Inflammatory macrophage treated with lipopolysaccharide for 4 hours (primary cell): ENCODE measurements around the gene PIEZO2.
A peak's percentile ranks its signal among the peaks of the same experiment; 100 is the strongest.
"Not testable (repeated sequence)": the region's sequence is repeated elsewhere in the genome, so short reads cannot be mapped to it uniquely, and the experiment has no call there.

ENCODE experiments used
- DNase-seq: peaks from one replicate; pipeline ENCODE4 v3.0.0-alpha.2; 2020

PIEZO2 gene

DNA sequence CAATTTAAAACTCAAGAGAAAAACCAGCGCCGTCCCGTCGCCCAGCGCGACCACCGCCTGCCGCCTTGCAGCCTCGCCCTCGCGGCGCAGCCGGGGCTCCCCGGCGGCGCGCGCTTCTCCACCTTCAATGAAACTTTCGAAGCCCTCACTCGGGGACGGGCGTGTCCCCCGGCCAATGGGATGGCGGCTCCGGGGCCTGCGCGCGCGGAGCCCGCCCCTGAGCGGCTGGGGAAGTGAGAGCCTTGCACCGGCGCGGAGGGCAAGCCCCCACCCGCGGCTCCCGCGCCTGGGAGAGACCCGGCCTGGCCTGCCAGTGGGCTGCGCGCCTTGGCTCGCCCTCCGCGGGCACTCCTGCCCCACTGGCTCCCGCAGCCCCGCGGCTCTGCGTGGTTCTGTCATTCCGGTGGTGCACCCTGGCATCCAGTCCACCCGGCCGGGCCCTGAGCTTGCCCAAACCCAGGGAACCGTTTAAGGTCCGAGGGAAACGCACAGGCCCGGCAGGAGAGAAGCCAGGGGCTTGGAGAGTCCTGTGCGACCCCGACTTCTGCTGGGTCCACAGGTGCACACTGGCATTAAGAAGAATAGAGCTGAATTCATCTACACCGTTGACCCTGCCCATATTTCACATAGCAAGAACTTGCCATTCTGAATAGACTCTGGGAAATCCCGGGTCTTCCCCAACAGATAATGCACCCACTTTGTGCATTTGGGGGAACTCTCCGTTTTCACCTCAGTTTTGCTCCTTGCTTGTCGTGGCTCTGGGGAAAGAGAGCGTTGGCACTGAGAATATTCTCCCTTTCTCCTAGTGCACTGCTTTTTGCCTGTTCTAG is at the start of gene PIEZO2:
Gene PIEZO2 (minus strand): TSS at position 129 of the 830 bp plus-strand sequence. CDS start 981 bp downstream, outside the sequence.
- DNase-seq = peak; percentile 39

DNA sequence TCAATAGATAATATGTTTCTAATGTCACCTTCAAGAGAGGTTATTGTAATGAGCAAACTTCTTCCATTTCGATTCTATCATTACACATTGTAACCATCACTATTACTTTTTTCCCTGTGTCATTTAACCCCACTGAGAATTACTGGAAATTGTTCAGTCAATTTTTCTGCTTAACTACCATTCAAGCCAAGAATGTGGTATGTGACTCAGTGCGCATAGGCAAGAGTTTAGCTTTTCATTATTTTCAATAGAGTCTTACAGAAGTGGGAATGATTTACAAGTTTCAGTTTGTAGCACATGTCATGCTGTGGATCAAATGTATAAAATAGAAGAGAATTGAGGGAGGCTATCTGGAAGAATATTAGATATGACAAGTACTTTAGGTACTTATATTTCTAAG is 34.3 kb upstream of the PIEZO2 start:
- DNase-seq = no peak

DNA sequence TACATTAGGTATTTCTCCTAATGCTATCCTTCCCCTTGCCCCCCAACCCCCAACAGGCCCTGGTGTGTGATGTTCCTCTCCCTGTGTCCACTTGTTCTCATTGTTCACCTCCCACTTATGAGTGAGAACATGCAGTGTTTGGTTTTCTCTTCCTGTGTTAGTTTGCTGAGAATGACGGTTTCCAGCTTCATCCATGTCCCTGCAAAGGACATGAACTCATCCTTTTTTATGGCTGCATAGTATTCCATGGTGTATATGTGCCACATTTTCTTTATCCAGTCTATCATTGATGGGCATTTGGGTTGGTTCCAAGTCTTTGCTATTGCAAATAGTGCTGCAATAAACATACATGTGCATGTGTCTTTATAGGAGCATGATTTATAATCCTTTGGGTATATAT is 32.3 kb upstream of the PIEZO2 start:
- DNase-seq = not testable (repeated sequence)

DNA sequence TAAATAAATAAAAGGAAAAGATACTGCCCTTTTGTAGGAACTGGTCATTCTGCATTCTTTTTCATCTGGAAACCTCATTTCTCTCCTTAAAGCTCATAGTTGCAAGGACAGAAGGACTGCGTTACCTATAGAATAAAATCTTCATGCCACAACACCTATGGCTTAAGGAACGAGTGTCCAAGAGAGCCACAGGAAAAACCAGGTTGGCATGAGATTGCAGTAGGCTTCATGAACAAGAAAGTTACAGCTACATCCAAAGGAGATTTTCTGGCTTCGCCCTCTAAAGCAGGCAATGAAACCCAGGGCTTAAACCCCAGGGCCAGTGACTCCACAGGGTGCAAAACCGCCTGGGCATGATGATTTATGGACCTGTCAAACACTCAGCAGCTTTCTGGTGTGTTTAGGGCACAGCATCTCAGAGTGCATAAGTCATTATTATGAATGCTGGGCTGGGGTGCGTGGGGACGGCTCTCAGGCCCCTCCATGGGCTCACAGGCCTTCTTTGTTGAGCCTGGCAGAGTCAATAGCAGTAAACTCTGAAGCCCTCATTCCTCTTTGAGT is 30.7 kb upstream of the PIEZO2 start:
- no peak for DNase-seq

DNA sequence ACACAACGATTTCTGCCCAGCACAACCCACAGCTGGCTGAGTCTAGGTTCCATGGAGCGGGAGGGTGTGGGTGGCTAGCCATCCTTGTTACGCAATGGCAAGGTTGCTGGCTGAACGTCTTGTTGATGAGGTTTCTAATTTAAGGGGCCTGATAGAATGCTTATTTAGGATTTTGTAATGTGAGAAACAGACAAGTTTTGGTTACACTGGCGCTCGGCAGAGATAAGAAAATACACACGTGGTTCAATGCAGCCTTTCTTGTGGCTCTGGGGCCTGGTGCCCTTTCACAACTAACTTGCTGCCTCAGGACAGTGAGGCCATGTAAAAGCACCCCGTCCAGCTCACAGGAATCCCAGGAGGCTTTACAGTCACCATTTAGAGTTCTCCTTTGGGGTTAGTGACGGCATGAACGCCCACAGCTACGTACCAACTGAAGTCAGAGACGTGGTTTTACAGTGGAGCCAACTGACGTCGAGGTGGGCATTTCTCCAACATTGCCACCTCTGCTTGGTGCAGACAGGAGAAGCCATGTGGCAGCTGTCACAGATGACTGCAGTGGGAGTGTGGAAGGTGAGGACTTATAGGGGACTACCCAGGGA is 29.7 kb upstream of the PIEZO2 start:
- peak; percentile 7 for DNase-seq

DNA sequence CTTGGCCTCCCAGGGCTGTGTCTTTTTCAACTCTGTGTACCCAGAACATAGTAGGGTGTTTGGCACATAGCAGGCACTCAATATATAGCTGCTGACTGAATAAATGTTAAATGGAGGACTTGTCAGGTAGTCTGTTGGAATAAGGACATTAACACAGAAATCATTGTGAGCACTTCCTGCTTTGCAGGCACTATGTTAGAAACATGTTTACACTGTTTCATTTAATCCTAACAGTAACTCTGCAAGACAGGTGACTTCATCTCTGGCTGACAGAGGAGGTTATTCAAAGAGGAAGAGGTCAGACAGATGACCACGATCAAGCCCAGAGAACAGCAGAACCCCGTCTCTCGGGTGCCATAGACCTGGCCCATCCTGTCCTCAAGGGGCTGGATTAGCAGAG is 28.0 kb upstream of the PIEZO2 start:
- DNase-seq = no peak

DNA sequence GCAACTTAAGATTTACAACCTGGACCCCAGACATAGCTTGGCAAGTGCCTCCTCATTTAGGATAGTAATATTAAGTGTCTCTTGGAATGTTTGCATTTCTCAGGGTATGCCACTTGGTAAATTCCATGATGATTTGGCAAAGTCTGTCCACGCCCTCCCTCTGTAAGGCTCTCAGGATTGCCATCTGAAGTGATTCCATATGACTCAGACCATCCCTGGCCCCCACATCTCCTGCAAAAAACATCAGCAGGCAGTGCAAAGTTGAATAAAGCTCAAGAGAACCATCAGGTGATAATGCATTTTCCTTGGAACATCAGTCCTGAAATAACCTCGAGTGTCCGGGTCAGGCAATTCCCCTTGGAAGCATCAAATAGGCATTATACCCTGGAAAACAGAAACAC is 27.1 kb upstream of the PIEZO2 start:
- no peak for DNase-seq

DNA sequence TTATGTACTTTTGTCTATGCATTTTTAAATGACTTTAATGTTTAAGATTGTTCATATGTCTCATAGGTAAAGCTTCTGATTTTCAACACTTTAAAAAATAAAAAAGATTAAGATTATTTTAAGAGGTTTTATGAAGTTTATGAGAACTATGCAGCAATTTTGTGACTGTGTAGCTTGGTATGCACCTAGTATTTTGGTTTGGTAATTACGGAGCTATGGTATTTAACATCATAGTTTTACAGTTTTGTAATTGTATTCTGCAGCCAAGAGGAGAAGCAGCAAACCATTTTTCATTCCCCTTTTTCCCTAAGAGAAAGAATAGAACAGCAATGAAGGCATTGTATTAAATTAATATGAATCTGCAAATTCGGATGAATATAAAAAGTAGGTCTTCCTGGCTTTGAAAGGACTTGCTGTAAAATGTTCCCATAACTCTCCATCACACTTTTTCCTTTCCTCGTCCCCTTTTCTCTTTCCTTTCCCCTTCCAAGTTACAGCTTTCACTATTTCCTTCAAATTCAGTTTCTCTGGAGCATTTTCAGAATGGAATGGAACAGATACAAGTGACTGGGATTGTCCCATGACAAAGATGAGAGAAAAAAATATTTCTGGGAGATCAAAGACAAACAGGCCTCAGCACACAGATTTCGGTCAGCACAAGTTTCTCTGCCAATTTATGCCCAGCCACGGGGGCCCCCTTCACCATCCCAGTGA is 26.1 kb upstream of the PIEZO2 start:
- no peak for DNase-seq

DNA sequence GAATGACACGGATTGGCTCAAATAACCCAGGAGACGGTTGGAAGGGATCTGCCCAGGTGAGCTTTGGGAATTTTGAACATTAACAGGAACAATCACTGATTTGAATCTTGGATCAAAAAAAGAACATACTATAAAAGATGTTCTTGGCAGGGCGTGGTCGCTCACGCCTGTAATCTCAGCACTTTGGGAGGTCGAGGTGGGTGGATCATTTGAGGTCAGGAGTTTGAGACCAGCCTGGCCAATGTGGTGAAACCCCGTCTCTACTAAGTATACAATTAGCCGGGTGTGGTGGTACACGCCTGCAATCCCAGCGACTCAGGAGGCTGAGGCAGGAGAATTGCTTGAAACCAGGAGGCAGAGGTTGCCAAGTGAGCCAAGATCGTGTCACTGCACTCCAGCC is 24.8 kb upstream of the PIEZO2 start:
- DNase-seq = not testable (repeated sequence)

DNA sequence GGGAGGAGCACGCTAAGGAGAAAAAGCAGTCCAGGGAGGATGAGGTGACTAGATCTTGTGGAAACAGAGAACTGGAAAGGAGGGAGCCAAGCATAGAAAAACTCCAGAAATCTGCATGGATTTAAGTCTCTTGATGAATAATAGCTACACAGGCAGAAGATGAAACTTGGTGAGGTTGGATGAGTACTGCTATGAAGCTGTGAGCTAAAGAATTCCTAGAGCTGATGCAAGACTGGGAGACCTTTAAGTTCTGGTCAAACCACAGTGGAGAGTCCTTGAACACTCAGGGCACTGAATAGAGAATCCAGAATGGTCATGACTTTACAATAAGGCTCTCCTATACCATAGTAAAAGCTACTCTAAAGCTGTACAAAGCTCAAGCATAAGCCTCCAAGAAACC is 18.4 kb upstream of the PIEZO2 start:
- DNase-seq = no peak

DNA sequence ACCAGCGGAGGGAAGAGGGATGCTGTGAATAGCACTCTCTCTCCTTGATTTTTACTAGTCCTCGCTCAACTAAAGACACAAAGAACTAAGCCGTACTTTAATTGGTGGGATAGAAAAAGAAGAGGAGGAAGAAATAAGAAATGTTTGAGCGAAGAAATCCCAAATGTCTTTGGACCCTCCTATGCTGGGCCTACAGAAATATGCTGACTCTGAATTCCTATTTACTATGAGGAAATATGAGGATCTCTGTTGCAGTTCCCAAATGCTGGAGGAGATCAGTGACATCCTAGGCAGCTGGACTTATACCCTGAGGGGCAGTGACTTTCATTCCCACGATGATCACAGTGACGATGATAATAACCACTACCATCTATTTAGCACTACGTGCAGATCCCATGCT is 16.6 kb upstream of the PIEZO2 start:
- DNase-seq = no peak

DNA sequence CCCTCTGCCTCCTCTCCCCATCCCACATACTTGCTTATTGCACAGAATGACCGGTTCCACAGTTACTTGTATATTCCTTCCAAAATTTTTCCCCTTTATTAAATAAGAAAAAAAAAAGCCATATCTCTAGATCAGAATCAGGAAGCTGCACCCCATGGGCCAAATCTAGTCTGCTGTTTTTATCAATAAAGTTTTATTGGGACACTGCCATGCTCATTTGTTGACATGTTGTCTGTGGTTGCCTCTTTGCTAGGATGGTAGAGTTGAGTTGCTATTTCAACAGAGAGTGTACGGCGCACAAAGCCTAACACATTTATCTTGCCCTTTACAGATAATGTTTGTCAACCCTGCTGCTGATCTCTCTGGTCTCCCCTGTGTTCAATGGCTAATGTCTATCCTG is 15.8 kb upstream of the PIEZO2 start:
- no peak for DNase-seq

DNA sequence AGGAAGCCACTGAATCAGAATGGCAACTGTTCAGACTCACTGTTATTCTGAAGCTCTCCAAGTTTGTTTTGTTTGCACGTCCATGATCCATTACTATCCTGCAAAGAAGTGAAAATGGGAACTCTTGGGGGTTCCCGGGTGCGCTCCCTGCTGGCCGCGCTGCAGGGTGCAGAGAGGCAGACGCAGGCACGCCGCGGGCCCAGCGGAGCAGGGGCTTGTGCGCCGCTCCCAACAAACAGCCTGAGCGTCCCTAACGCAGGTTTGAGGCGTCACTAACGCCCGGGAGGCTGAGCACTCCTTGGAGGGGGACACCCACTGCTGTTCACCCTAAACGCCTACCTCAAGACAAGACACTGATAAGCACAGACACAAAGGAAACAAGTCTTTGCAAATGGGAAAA is 14.3 kb upstream of the PIEZO2 start:
- DNase-seq = peak; percentile 21

DNA sequence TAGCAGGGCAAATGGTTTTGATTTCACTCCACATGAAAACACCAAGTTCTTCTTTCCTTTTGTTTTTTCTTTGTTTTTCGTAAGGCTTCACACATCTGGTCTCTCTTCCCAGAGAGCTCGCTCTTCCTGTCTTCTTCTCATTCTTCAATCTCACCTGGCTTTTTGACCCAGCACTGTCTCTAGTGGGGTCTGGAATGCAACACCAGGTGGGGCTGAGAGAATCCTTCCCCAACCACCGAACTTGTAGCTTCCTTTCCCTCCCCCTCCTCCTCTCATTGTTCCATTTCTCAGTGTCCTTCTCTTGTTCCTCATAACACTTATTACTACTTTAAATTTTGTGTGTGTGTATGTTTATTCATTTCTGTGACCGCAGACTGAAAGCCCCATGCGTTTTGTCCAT is 13.5 kb upstream of the PIEZO2 start:
- DNase-seq = no peak

DNA sequence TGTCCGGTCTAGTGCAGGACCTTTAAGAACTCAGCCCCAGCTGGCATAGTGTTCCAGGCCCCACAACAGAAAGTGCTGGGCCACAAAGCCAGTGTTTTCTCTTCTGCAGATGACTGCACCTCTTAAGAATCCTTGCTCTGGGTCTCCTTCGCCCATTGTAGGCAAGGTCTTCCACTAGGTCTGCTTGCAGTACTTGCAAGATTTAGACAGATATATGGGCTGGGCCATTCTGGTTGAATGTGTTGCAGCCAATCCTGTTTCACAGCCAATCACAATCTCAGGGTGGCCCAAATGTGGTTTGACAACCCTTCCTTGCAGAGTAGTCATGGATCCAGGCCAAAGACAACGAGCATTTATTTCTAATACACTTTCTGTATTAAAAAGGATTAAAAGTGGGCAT is 13.1 kb upstream of the PIEZO2 start:
- DNase-seq = no peak

DNA sequence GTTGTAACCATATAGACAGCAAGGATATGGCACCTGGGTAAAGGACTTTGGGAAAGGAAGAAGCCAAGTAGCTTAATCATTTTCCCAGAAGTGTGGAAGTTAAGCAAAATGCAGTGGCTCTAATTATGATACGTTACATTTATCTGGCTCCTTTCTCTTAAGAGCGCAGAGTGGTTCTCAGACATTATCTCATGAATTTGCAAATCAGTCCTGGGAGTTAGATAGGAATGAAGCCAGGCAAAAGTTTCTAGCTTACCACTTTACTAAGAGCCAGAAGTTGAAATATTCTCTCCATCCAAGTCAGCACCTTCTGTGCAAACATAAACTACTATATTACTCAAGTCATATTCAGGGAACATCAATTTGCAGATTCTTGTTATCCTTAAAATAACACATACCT is 10.9 kb upstream of the PIEZO2 start:
- no peak for DNase-seq

DNA sequence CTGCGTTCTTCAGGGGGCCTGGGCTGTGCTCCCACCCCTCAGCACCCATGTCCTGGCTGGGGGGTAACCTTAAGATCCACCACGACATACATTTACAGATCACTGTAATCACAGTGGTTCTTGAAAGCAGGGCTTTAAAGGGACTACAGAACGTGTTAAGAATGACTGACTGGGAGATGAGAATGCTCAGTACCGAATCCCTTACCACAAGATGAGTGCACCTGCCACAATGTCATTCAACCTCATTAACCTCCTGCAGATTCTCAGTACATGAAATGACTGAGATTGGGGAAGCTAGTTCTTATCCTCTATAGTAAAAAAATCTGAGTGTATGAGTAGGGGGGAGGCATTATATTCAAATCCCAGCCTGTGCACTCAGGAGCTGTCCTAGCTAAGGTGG is 10.5 kb upstream of the PIEZO2 start:
- no peak for DNase-seq

DNA sequence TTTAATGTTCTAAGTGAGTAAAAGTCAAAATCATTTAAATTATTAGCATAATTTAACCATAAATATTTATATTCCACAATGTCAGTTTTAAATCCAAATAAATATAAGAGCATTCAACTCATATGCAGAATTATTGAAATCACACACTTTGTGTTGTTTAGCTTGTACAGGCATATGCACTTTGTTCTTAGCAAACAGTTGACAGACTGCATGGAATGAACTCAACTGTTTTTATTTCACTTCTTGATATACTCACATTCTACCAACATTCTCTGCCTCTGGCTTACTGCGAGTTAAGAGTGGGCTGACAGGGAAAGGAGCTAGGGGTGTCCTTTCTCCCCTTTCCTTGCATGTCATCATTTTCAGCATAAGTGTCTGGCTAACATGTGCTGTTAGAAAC is 7.6 kb upstream of the PIEZO2 start:
- no peak for DNase-seq

DNA sequence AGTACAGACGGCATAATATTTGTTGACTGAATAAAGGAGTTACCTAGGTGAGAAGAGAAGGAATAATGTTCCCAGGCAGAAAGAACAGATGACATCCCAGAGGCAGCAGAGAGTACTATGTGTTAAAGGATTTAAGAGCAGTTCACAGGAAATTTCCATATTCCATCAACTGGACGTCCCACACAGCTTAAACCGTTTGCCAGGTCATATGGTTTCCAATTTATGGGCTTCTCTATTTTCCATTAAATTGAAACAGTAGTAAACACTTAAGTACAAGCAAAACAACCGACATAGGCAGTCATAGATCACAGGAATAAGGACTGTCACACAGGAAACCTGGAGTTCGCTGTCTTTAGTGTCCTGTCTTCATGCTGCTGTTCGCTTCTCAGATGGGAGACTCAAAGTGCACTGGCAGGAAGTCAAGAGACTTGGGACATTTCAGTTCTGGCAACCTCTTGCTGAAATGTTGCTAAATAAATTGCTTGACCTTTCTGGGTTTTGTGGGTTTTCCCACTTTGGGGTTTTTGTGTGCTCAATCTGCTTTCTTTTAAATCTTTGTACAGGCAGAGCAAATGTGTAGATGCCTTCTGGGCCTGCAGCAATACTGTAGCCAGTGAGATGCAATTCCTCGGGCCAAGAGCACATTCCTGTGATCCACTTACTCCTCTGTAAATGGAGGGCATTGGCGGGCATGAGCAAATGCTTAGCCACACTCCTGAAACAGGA is 5.8 kb upstream of the PIEZO2 start:
- DNase-seq = no peak

DNA sequence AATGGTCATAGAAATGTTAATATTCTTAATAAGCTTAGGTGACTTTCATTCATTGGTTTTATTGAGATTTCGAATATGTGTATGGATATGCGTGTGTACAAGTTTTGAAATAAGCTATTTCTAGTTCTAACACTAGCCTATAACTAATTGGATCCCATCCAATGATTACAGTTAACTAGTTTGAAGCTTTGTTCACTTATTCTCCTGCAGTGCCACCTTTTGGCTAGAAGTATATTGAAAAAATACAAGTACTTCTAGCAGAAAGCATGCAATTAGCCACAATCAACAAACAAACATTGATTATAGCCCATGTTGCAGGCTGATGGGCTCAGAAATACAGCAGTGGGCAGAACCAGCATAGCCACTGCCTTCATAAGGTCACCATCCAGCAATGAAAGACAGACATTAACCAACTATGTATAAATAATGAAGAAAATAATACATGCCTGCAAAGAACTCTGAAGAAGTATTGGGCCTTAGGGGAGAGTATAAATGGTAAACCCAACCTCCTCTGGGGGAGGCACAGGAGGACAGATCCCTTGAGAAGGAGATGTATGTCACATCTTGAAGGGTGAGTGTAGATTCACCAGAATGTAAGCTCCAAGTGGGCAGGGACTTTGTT is 5.1 kb upstream of the PIEZO2 start:
- peak; percentile 46 for DNase-seq

DNA sequence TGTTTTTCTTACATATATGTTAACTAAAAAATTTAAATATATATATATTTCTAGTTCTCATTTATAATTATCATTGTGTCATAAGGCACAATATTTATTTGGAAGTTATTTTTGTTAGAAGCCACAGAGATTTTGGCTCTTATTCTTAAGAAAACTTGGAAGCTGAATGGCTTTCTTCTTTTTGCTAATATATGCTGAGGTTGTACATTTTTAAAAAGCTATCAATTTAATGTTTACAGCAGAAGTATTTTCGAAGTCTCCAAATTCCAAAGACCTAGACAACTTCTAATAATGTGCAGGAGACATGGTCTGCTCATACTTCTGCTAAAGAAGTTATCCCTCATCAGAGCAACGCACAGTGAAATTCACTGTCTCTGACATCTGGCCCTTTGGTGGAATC is 3.7 kb upstream of the PIEZO2 start:
- DNase-seq = no peak

DNA sequence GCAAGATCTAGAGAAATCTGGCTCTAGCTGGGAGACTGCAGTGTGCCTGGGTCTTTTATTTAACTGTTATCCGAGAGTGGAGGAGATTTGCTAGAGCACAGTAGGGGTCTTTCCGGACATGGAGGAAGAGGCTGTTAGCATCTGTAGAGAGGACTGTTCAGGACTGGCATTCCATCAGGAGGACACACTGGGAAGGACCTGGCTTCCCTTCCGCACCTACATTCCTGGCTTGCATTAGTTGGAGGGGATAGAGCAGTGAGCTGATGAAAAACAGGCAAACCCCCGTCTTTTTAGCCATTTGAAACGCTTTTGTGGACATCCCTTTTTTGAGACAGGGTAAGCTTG is 874 bp upstream of the PIEZO2 start:
- no peak for DNase-seq
